GM18873 (cell line): ENCODE measurements around the gene SOWAHD.
A peak's percentile ranks its signal among the peaks of the same experiment; 100 is the strongest.
"Not testable (repeated sequence)": the region's sequence is repeated elsewhere in the genome, so short reads cannot be mapped to it uniquely, and the experiment has no call there.

Experiments used
- ATAC-seq: cut with Tn5 transposase; IDR thresholded peaks from one replicate; pipeline ENCODE4 v1.9.1; 2021; ENCODE audit warnings: mild to moderate bottlenecking, moderate library complexity, moderate number of reproducible peaks; ENCODE audit not compliant: unreplicated experiment, low FRiP score

Gene SOWAHD

GRCh38 chrX:119757979-119758730 is at the start of gene SOWAHD:
SOWAHD (plus strand) TSS chrX:119758588; CDS start chrX:119758668, 80 bp downstream.
- ATAC-seq = no peak

DNA sequence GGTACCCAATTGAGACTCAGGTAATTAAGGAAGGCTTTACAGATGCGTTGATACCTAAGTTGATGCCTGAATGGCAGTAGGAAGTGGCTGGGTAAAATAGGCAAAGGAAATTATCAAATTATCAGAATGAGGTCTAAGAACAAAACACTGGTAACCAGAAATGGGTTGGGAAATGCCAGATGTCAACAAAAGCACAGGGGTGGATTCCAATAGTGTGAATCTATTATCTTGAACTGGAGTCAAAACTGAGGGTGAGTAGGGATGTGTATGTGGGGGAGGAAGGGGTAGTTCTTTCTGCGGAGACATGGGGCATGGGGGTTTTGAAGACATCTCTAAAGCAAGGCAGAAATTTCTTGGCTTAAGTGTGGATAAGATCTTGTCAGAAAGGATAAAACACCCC is 49.5 kb upstream of the SOWAHD start:
- no peak for ATAC-seq

DNA sequence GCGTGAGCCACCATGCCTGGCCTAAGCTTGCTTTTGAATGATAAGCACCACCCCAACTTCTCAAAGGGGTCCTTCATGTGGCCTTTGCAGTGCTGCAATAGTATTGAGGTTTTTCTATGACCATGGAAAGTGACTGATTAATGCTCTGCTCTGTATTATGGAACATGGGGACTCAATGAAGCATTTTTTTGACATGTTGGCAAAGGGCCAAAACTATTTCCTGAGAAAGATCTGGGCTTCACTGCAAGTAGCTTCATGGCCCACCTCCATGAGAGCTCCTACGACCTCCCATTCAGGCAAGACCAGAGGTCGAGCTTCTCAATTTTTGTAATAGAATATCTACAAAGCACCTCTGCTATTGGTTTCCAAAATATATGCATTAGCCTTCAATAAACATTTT is 48.8 kb upstream of the SOWAHD start:
- no peak for ATAC-seq

DNA sequence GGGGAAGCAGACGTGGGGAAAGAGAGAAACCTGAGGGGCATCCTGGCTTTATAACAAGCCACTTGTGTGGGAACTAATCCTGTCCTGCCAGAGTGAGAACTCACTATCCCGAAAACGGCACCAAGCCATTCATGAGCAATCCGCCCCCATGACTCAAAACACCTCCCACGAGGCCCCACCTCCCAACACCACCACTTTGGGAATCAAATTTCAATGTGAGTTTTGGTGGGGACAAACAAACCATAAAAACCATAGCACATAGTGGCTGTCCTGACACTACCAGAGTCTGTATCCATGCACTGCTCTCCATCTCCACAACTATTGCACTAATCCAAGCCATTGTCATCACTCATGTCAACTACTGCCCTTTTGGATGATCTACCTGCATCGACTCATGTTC is 36.9 kb upstream of the SOWAHD start:
- ATAC-seq = no peak

- ATAC-seq = no peak
These were observed 36.5 kb upstream of the SOWAHD start for GRCh38 chrX:119721926-119722325.

DNA sequence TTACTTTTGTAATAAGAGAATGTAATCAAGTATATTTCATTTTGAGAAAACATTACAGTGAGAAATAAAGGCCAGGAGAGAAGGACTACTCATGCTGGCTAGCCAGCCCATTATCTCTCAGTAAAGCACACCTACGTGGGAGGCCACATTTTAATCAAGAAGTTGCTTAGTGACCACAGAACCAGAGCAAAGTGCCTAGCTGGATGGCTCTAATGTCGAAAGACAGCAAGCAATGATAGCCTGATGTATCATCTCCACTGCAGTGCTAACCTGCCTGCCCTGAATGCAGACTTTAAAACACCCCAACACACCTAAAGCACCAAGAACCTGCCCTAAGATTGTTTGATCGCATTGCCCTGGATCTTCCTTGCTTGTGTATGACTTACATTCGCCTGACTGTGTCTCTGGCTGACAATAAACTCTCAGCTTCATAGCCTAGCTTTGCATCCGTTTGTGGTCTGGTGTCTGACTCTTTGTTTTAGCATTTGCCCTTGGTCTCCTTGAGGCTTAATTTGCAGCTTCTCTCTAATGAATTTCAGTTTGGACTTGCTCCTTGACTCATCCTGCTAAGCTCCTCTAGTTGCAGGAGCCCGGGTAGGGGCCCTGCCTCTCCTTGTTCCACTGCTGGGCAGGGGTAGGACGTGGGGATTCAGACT is 31.4 kb upstream of the SOWAHD start:
- ATAC-seq = no peak

DNA sequence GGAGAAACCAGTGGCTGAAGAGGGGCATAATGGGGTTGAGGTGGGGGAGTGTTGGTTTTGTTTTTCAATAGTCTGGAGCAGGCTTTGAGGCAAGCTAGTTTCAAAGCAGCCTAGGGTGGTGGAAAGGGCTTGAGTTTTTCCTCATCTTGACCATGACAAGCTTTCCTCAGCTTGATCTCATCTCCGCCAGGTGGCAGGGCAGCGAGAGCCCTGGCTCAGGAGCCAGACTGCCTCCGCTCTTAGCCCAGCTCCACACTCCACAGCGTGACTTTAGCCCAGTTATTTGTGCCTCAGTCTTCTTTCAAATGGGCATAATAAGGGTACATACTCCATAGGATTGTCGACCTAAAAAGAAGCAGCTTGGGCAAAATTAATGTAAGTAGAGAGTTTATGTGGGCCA is 29.9 kb upstream of the SOWAHD start:
- ATAC-seq = no peak

GRCh38 chrX:119729408-119730201 is 28.8 kb upstream of the SOWAHD start:
- no peak for ATAC-seq

DNA sequence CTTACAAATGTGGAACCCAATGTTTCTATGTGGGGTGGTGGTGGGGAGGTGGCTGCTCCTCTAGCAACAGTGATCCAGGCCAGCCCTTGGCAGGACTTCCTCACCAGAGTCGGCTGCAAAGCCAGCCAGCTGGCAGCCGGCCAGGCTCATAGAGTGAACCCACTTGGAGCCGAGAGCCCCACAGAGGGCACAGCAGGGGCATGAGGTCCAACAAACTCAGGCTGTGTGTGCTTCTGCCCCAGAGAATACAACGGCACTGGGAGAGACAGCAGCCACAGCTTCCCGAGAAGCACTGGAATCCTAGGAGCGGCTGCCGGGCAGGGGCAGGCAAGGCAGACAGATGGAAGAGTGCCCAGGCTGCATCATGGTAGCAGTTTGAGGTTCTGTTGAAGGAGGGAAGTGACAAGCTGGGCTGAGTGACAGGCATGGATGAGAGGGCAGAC is 23.5 kb upstream of the SOWAHD start:
- ATAC-seq = no peak

DNA sequence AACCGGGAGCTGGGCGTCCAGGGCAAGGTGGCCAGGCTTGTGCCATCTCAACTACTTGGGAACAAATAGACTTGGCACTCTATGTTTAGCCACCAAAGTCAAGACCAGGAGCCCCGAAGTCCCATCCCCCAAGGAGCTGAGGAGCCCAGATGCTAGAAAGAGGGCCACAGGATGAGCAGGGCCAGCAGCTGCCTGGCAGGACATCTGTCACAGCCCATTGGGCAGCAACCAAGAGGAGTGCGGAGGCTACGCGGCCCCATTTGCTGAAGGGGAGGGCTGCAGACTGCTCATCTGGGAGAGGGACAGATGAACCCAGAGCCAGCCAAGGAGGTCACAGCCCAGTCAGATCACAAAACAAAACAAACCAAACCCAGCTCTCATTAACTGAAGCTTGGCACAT is 22.9 kb upstream of the SOWAHD start:
- ATAC-seq = no peak

GRCh38 chrX:119736206-119736764 is 22.1 kb upstream of the SOWAHD start:
- no peak for ATAC-seq

GRCh38 chrX:119738742-119739141 is 19.6 kb upstream of the SOWAHD start:
- no peak for ATAC-seq

GRCh38 chrX:119745283-119745848 is 13.0 kb upstream of the SOWAHD start:
- no peak for ATAC-seq

- not testable (repeated sequence) for ATAC-seq
These were observed 8.3 kb upstream of the SOWAHD start for GRCh38 chrX:119750131-119750530.

DNA sequence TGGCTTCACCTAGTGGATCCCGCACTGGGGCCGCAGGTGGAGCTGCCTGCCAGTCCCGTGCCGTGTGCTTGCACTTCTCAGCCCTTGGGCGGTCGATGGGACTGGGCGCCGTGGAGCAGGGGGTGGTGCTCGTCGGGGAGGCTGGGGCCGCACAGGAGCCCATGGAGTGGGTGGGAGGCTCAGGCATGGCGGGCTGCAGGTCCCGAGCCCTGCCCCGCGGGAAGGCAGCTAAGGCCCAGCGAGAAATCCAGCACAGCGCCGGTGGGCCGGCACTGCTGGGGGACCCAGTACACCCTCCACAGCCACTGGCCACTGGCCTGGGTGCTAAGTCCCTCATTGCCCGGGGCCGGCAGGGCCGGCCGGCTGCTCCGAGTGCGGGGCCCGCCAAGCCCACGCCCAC is 7.6 kb upstream of the SOWAHD start:
- not testable (repeated sequence) for ATAC-seq

DNA sequence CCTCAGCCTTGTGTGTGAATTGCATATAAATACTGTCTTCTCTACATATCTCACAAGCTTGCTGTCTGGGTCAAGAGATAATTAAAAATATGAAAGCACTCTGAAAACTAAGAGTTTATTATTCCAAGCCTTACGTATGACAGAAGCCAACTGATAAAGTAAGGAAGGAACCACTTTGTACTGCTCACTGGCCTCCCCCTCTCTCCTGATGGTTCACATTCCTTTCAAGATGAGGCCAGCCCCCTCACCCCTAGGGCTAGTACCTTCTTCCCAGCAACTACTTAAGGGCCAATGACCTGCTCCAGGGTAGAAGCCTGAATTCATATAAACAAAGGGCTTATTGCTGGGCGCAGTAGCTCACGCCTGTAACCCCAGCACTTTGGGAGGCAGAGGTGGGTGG is 5.4 kb upstream of the SOWAHD start:
- ATAC-seq = no peak

GRCh38 chrX:119753639-119754257 is 4.6 kb upstream of the SOWAHD start:
- ATAC-seq = no peak

DNA sequence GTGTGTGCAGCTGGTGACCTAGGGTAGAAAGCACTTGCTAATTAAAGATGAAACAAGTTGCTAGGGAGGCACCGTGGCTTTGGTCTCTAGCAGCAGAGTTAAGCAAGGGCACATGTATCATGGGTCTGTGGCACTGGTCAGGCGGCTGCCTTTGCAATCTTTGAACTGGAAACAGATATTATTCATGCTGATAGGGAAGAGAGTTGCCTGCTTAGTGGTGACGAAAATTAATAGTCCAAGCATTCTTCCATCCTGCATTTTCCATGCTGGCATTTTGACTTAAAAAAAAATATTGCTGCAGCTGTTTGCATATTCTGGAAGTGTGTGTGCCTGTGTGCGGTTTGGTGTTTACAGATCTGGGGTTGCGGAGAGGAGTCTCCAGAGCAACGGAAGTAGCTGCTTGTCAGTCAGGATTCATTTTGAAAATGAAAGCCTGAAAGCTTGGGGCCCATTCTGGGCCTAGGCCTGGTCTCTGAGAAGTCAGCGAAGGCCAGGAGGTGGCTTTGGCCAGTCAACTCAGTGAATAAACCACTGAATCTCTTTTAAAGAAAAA is 2.3 kb upstream of the SOWAHD start:
- peak; percentile 79 for ATAC-seq

GRCh38 chrX:119756926-119757635 is 1.3 kb upstream of the SOWAHD start:
- ATAC-seq = no peak
